GM12875 (cell line): ENCODE results near the gene FOXP1.

Experiments
- H3K4me3 ChIP-seq: one replicate; pipeline ENCODE4 v1.5.1; 2011; ENCODE audit warnings: low read depth, low read length, control low read depth
- CTCF ChIP-seq: IDR thresholded peaks from 2 replicates; pipeline ENCODE4 v1.5.1; 2011; ENCODE audit warnings: low read depth, mild to moderate bottlenecking, control low read depth, inconsistent platforms, low read length, moderate library complexity, borderline replicate concordance; ENCODE audit not compliant: insufficient read depth

The FOXP1 gene

GRCh38 chr3:71118436-71118835 lies 465.1 kb downstream of the FOXP1 start:
- H3K4me3 ChIP-seq: no peak overlapping the region
- no peak for TF ChIP-seq CTCF

- no peak for TF ChIP-seq CTCF
These were observed 465.8 kb downstream of the FOXP1 start for GRCh38 chr3:71117572-71118247.

GRCh38 chr3:71114610-71115009 lies 468.9 kb downstream of the FOXP1 start:
- H3K4me3 ChIP-seq: no peak overlapping the region
- TF ChIP-seq CTCF: no peak

More at GRCh38 chr3:71117572-71118247, 465.8 kb downstream of the FOXP1 start:
- H3K4me3 ChIP-seq: no peak overlapping the region

- TF ChIP-seq CTCF: no peak
- no peak overlapping the region for H3K4me3 ChIP-seq
These were observed 471.0 kb downstream of the FOXP1 start for GRCh38 chr3:71112576-71112975.

GRCh38 chr3:71111784-71112440 lies 471.6 kb downstream of the FOXP1 start:
- H3K4me3 ChIP-seq: no peak overlapping the region
- no peak for TF ChIP-seq CTCF

GRCh38 chr3:71110385-71111222 lies 472.9 kb downstream of the FOXP1 start:
- H3K4me3 ChIP-seq: no peak overlapping the region
- TF ChIP-seq CTCF: no peak
